DMS 273 treated with DMSO at 0.1 percent for 48 hours (cell line): ENCODE data around the gene RPL19.
A peak's percentile ranks its signal among the peaks of the same experiment; 100 is the strongest.
"Not testable (repeated sequence)": the region's sequence is repeated elsewhere in the genome, so short reads cannot be mapped to it uniquely, and the experiment has no call there.

ENCODE experiments used
- DNase-seq: peaks from one replicate; lab custom pipeline; 2025; lab: John Stamatoyannopoulos, UW

RPL19 gene

GRCh38 chr17:39200070-39200879 lies at the start of gene RPL19:
TSS of gene RPL19 (plus strand) at chr17:39200283. CDS start at chr17:39200345, 62 bp downstream.
- DNase-seq = no peak

- DNase-seq = no peak
Measured at GRCh38 chr17:39150795-39151149, 49.3 kb upstream of the RPL19 start.

GRCh38 chr17:39151150-39151942 lies 48.7 kb upstream of the RPL19 start, which contains the start of gene PLXDC1:
TSS of gene PLXDC1 (minus strand) at chr17:39151637. CDS start at chr17:39151437, 200 bp downstream.
- no peak for DNase-seq

- DNase-seq = no peak
Measured at GRCh38 chr17:39151943-39152818, 47.9 kb upstream of the RPL19 start.

GRCh38 chr17:39153599-39154051 lies 46.5 kb upstream of the RPL19 start:
- DNase-seq = peak; percentile 88

- DNase-seq = no peak
Measured at GRCh38 chr17:39155654-39156053, 44.4 kb upstream of the RPL19 start.

GRCh38 chr17:39156491-39156890 lies 43.6 kb upstream of the RPL19 start:
- no peak for DNase-seq

GRCh38 chr17:39158623-39159022 lies 41.5 kb upstream of the RPL19 start:
- no peak for DNase-seq

- no peak for DNase-seq
Measured at GRCh38 chr17:39161962-39162361, 38.1 kb upstream of the RPL19 start.

GRCh38 chr17:39164675-39165143 lies 35.4 kb upstream of the RPL19 start:
- DNase-seq = peak; percentile 69

GRCh38 chr17:39165178-39165840 lies 34.8 kb upstream of the RPL19 start:
- no peak for DNase-seq

- DNase-seq = no peak
Measured at GRCh38 chr17:39165841-39166349, 34.2 kb upstream of the RPL19 start, which contains the start of gene ARL5C. TSS of gene ARL5C (minus strand) at chr17:39166161. CDS start at chr17:39165760, 401 bp downstream.

GRCh38 chr17:39166437-39167335 lies 33.4 kb upstream of the RPL19 start:
- no peak for DNase-seq

- DNase-seq = peak; percentile 30
Measured at GRCh38 chr17:39167476-39167875, 32.6 kb upstream of the RPL19 start.

- not testable (repeated sequence) for DNase-seq
Measured at GRCh38 chr17:39168503-39168902, 31.6 kb upstream of the RPL19 start.

GRCh38 chr17:39169101-39169500 lies 31.0 kb upstream of the RPL19 start:
- no peak for DNase-seq

GRCh38 chr17:39169518-39169917 lies 30.6 kb upstream of the RPL19 start:
- no peak for DNase-seq

- no peak for DNase-seq
Measured at GRCh38 chr17:39170109-39170508, 30.0 kb upstream of the RPL19 start.

GRCh38 chr17:39170558-39170957 lies 29.5 kb upstream of the RPL19 start:
- no peak for DNase-seq

GRCh38 chr17:39171933-39172332 lies 28.1 kb upstream of the RPL19 start:
- DNase-seq = no peak
